ENCODE measurements around the gene TSPYL2.

The TSPYL2 gene

DNA sequence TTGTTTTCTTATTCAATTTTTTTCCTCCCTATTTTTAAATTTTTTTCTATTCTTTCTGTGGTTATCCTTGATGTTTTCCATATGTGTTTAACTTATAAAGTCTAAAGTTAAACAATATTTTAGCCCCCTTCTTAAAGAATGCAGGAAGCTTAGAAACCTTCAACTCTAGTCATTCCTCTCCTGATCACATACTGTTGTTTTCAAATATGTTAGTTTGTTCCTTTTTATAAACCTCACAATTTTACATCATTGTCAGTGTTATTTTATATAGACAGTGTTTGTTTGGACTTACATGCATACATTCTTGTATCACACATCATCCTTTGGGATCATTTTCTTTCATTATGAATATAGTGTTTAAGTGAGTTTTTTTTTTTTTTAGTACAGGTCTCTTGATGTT, 43.3 kb downstream of the TSPYL2 start:
- DNase-seq (ENCODE audit: low spot score): no peak

DNA sequence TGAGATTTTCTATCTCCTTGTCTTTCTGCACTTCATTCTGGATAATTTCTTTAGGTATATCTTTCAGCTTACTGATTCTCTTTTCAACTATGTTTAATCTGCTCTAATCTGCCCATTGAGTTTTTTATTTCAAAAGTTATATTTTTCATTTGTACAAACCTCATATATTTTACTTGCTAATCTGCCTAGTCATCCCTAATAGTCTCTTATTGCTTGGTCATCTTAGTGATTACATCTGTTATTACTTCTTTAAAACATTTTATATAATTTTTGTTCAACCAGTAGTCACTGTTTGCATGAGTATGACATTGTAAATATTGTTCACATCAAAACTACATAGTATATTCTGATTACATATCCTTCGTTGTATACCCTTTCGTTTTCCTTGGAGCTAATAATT, 44.2 kb downstream of the TSPYL2 start:
- DNase-seq (ENCODE audit: low spot score): no peak

DNA sequence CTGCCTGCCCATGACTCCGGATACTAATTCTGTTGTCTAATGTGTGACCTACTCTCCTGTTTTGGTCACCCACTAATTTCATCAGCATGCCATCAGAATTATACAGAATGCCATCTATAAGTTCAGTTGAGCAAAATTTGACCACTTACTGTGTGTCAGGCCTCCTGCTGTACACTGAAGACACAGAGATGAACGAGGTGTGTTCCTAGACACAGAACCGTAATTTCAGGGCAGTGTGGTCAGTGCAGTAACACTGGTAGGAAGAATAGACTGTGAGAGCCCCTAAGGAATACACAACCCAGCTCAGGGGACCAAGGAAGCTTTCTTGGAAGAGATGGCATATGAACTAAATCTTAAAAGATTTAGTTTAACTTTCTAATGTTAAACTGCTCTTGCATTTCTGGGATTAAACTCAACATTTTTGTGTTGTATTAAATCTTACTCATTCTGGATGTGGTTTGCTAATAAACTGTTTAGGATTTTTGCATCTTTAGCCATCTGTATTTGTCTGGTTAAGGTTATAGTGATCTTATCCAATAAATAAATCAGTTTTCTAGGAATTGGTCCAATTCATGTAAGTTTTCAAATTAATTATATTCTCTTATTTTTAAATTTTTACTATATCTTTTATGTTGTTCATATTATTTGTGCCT, 46.1 kb downstream of the TSPYL2 start:
- peak; percentile 14 for DNase-seq (ENCODE audit: low spot score)

DNA sequence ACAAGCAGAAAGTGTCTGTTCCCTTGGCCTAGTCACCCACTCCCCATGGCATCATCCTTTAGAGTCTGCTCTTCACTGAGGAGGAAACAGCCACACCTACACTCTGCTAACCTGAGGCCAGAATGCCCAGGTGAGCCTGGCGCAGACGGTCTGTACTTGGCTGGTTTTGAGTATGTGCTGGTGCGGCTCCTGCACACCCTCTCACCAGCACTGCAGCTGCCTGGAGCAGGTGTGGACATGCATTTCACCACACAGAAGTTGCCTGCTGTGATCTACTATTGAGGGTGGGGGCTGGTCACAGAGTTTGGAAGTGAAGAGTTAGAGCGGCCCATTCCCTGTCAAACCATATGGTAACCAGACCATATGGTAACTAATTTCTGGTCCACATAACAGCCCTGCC, 51.2 kb downstream of the TSPYL2 start:
- DNase-seq (ENCODE audit: low spot score): no peak

DNA sequence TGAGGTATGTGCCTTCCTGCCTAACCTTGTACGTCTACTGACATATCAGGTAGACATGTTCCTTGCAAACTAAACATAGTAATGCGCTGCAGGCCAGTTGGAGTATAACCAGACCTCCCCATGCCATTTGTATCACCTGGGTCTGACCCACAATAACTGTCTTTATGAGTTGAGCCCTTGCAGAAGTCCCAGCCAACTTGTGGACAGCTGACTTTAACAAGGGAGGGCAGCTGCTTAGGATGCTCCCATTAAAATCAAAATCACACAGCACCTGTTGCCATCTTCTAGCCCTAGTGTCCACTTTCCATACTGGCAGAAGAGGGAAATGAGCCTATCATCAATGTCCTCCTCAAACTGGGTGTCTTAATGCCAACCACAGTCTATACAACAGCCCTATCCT, 53.4 kb downstream of the TSPYL2 start:
- DNase-seq (ENCODE audit: low spot score): no peak

Data from AG08396 (cell line).